Epidermal melanocyte (primary cell): ENCODE measurements around the gene NAT9.

Experiments used
- DNase-seq: peaks from one replicate; pipeline ENCODE4 v3.0.0; 2011; ENCODE audit warnings: low spot score; ENCODE audit not compliant: insufficient read length

NAT9 gene

GRCh38 chr17:74805591-74805991 lies 29.4 kb upstream of the NAT9 start:
- DNase-seq, result no peak

DNA sequence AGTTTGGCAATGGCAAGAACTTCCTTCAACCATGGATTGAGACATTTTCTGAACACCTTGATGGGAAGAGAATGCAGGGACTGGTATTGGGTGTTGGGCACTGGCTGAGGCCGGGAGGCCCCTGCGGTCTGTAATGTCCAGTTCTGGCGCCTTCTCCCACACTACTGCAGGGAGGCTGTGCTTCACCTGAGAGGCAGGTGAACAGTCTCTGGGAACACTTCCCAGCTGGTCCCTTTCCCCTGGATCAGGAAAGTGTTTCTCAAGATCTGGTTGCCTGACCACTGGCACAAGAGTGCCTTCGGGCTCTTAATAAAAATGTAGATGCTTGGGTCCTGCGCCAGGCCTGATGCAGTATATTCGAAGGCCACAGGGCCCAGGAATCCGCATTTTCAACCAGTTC lies 28.5 kb upstream of the NAT9 start:
- DNase-seq, result no peak

DNA sequence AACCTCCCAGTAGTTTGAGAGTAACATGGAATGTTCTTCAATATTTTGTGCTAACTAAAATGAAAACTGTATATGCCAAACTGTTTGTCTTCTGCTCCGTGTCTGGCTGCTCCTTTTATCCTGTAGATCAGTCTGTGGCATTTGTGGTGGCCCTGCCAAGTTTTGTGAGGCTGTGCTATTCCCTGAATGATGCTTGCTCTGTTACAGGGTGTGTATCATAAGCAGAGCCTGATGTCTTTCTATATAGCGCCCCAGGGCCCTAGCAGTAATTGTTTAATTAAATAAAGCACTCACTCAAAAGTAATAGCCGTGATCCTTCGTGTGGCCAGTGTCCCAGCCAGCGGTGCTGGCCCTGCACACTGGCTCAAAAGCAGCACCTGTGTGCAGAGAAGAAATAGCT lies 27.8 kb upstream of the NAT9 start:
- DNase-seq, result no peak

- no peak for DNase-seq
Observed at GRCh38 chr17:74803388-74803930, 27.3 kb upstream of the NAT9 start.

DNA sequence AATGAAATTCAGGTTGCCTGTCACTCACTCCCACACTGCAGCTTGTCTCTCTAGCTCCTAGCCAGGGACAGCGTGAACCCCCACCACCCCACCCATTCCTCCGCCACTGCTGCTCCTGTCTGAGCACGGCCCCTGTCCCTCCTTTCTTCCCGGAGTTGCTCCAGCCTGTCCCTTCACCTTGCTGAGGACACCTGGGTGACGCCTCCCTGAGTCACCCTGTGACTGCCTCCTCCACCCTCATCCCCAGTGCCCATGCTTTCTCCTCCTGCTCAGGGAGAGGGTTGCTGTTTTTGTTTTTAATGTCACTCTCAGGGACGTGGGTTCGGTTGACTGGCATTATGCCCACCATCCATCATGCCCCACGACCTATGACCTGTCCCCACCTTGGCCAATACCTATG lies 25.8 kb upstream of the NAT9 start:
- DNase-seq, result no peak

DNA sequence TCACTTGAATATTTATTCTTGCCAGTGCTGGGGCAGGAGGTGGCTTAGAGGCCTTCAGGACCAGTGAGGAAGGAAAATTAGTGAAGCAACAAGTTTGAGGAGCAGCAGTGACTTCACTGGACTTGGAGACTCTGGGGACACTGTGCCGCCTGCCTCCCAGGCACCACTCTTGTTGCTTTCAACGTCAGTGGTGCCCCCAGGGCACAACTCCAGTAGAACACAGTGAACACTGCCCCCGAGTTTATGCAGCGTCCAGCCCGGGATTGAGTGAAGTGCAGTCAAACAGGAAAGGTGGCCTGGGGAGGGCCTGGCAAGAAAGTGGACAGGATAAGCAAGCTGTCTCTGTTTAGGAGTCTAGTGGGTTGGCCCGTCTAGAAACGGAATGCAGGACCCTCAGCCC lies 24.4 kb upstream of the NAT9 start:
- no peak for DNase-seq

- no peak for DNase-seq
Observed at GRCh38 chr17:74799097-74799496, 23.0 kb upstream of the NAT9 start.

DNA sequence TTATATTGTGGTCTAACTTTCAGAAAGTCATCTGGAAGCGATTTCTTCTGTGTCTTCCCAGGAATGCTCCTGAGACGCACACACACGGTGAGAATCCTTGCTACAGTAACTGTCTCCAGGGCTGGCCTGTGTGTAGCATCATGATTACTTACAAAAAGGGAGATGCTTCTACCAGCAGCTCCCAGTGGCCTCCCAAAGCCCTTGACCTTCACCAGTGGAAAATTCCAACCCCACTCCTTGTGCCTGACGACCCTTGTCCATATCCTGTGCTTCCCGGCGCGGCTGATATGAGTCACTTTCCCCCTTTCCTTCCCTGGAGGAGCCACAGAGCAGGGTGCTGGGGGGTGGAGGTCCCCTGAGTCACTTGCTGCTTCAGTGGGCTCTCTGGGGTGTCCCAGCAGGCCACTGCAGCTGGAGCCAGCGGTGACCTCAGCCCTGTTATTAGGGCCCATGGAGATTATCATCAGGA lies 22.1 kb upstream of the NAT9 start:
- no peak for DNase-seq

- no peak for DNase-seq
Observed at GRCh38 chr17:74797824-74798223, 21.7 kb upstream of the NAT9 start.

DNA sequence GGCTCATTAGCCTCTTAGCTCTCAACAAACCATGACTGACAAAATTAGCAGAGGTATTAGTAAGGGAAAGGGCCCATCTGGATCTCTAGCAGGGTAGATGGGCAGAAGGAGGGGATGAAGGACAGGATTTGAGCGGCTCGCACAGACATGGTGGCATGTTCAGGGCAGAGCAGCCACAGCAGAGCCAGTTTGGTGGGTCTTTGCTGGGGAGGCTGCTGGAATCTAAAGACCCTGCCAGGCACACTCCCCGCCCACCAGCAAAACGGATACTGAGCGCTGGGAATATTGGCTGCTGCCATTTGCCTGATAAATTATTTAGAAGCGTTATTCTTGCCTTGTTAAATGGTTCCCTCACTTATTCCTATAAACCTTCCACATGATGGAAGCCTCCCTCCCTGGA lies 20.7 kb upstream of the NAT9 start:
- DNase-seq, result no peak

DNA sequence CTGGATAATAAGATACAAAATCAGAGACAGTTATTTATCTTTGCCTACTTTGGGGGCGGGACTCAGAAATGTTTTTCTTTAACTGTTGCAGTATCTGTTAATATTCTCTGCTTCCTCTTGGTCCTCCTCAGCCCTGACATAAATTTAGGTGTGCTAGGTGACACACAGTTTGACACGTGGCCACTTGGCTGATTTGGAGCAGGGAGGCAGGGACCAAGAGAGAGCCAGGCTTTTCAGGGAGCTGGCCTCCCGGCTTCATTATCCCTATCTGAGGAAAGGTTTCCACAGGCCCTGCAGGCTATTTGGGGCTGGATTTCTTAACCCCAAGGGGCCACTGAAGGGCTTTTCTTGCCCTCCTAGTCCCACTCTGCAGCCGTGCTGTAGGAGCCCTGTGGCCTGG lies 20.1 kb upstream of the NAT9 start:
- no peak for DNase-seq

DNA sequence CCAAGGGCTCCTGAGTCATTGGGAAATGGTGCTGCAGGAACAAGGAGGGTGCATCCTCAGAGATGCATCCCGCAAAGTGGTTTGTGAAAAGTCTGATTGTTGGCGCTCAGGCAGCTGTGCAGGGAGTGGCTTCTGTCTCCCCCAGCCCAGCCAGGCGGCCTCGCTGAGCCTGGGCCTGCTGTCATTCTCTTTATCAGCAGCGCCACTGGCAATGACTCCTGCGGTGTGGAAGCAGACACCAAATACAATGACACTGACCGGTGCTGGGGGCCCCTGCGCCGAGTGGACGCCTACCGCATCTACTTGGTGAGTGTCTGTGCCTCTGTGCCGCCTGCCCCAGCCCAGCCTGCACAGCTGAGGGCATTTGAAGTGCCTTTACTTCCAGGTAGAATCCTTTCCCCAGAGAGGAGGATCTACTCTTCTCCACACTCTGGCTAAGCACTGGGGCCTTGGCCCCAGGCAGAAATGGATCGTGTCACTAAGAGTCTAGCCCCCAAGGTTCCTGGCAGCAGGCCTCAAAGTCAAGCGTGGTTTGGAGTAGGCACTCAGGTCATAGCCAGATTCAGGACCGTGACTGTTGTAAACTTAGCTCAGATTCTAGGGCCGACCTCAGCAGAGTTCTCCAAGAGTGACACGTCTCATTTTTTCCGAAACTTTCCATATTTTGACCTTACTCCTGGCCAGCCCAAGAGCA lies 19.3 kb upstream of the NAT9 start:
- no peak for DNase-seq

DNA sequence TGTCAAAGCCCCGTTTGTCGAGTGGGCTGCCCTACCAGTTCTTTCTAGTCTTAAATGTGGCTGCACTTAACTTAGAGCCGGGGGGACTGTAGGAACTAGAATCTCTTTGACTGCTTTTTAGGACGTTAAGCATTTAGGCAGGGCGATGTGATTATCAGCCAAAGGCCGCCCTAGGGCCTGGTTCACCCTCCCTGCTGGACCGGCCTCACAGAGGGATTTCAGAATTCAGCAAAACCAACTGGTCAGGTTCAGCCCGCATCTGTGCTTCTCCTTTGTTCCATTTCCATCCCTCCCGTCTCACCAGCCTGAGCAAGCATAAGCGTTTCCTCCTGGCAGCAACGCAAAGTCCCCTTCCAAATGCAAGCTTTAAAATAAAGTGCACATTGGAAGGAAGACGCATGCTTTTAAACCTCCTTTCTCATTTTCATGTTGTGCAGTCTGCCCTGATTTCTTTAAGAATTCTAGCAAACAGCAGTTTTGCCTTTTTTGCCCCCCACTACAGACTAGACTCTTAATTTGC lies 16.5 kb upstream of the NAT9 start:
- no peak for DNase-seq

DNA sequence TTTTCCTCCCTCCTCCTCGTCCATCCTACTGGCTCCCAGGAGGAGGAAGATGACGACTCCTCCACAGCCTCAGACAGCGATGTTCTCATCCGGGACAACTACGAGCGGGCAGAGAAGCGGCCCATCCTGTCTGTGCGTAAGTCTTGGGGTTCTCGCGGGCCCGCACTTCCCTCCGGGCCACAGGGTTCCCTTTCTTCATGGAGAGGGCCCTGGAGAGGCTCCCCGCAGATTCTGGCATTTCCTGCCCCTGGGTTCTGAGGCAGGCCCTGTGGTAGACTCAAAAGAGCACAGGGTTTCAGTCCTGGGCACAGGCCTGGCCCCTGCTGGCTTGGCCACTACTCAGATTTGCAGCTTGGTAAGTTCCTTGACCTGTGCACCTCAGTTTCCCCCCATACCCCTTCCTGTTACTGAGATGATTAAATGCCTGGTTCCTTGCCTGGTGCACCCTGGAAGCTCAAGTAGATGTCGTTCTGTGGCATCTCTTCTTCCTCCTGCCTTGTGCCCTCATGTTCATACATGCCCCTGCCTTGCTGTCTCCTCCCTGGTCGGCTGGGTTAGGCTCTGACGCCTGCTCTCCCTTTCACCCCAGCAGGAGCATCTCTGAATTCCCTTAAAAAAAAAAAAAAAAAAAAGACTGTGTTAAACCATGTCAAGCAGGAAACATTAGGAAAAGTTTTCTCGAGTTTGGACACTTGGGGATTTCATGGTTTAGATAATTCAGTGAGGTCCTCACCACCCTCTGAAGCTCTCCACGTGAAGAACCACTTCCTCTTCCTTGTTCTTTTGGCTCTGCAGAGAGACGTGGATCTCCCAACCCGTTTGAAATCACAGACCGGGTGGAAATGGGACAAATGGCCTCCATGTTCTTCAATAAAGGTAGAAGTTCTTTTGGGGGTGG lies 14.3 kb upstream of the NAT9 start:
- no peak for DNase-seq

- DNase-seq, result no peak
Observed at GRCh38 chr17:74786431-74787055, 10.4 kb upstream of the NAT9 start.

DNA sequence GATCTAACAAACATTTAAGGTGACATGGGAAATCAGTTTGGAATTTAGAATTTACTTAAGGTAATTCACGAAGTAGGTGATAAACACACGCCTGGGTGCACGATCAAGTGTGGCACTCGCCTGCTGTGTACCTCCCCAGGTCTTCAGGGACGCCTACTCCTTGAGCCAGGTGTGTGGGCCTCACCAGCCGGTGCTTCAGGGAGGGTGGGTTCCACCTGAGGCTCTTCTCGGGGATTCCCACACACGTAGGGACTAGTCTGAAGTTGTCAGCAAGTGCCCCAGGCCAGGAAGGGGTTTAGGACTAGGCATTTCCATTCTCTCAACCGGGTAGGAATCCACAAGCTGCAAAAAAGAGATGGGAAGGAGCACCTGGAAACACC lies 9.8 kb upstream of the NAT9 start:
- no peak for DNase-seq

DNA sequence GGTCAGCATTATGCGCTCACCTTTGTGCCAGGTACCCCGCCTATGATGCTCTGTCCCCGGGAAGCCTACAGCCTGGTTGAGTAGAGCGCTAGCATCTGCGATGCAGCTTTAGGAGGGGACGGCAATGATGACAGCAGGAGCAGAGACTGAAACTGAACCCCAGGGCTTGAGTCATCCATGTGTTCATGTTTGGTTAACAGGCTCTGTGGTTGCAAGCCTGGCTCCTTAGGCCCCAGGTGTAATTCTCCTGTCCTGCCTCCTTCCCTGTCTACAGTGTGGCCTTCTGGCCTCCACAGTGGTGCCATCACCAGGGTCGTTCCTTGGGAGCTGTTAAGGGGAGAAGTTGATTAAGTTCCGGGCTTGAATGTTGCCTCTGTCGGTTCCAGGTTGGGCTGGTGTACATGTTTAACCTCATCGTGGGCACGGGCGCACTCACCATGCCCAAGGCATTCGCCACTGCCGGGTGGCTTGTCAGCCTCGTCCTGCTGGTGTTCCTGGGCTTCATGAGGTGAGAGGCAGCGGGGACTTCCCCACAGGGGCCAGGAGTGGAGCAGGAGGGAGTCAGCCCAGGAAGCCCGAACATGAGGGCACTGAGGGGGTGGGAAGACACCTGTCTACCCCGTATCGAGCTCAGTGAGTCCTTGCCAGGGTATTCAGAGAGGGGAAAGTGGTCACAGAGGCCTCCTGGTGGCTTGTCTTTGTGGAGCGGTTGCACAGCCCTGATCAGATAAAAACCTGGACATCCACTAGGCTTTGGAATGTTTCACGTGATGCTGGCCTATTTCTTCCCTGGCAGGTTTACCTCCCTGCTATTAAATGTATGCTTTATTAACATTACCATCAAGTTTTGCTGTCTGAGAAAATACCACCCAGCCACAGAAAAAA lies 9.2 kb upstream of the NAT9 start:
- DNase-seq, result no peak

- DNase-seq, result no peak
Observed at GRCh38 chr17:74784125-74784810, 8.1 kb upstream of the NAT9 start.

GRCh38 chr17:74782571-74782970 lies 6.4 kb upstream of the NAT9 start:
- no peak for DNase-seq
